Keratinocyte (primary cell): Measurements from ENCODE around the gene SCN11A.

Source experiments
- CTCF ChIP-seq, 3 experiments: IDR thresholded peaks in 1 of 3; conservative IDR thresholded peaks in 1 of 3; optimal IDR thresholded peaks in 1 of 3; 2 replicates in 2 of 3; 3 replicates in 1 of 3; pipeline versions ENCODE3 to v1.5.1; 2011; ENCODE audit warnings: low read length in 3 of 3, mild to moderate bottlenecking in 3 of 3, moderate library complexity in 2 of 3, control low read depth in 1 of 3, inconsistent platforms in 1 of 3; ENCODE audit not compliant: insufficient read depth in 2 of 3; ENCODE audit errors: extremely low read depth in 1 of 3
- EZH2 ChIP-seq: IDR thresholded peaks from one replicate; pipeline ENCODE4 v1.6.1; 2012; ENCODE audit warnings: inconsistent platforms, mild to moderate bottlenecking, low read length, moderate library complexity

- no peak for TF ChIP-seq CTCF (optimal IDR thresholded peaks at IDR 0.05 in 1 of 3, IDR thresholded peaks at IDR 0.05 in 1 of 3, conservative IDR thresholded peaks at IDR 0.05 in 1 of 3; ENCODE audit: extremely low read depth in 1 of 3, insufficient read depth in 2 of 3, low read length in 3 of 3)
- TF ChIP-seq EZH2 = no peak
These were observed 46.1 kb upstream of the SCN11A start for GRCh38 chr3:39097716-39098472.
